Astrocyte of the cerebellum (primary cell): ENCODE data around the gene TRIM34.
"Not testable (repeated sequence)": the region's sequence is repeated elsewhere in the genome, so short reads cannot be mapped to it uniquely, and the experiment has no call there.

Experiments used
- DNase-seq: peaks from one replicate; pipeline ENCODE4 v3.0.0-alpha.2; 2011; ENCODE audit warnings: low read depth
- H3K4me3 ChIP-seq: 2 replicates; pipeline ENCODE4 v1.5.1; 2011; ENCODE audit warnings: mild to moderate bottlenecking, low read depth, low read length, moderate library complexity
- in situ Hi-C: cut with HindIII; loops from 2 replicates; pipeline ENCODE4 v1.10.0; 2017; ENCODE audit warnings: low sequenced_read_pairs
- TF ChIP-seq, protein P1 (sequence below): IDR thresholded peaks from 2 replicates; pipeline ENCODE4 v1.5.1; 2012; ENCODE audit warnings: low read length, low read depth, moderate library complexity, mild to moderate bottlenecking; ENCODE audit errors: missing control alignments

The TRIM34 gene

DNA sequence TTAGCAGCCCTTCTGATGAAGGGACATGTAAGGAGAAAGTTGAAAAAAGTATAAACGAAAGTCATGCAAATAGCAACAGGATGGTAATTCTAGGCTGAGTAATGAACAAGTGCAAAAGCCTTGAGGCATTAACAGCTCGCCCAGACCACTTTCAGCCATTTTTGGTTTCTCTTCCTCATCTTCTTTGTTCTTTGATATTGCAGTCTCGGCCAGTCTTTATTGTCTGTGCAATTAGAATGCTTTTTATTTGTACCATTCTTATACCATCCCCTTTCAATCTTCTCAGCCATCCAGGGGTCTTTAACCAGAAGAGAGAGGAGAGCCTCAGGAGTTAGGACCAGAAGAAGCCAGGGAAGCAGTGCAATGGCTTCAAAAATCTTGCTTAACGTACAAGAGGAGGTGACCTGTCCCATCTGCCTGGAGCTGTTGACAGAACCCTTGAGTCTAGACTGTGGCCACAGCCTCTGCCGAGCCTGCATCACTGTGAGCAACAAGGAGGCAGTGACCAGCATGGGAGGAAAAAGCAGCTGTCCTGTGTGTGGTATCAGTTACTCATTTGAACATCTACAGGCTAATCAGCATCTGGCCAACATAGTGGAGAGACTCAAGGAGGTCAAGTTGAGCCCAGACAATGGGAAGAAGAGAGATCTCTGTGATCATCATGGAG is 7.3 kb downstream of the TRIM34 start:
- TF ChIP-seq, protein P1, sequence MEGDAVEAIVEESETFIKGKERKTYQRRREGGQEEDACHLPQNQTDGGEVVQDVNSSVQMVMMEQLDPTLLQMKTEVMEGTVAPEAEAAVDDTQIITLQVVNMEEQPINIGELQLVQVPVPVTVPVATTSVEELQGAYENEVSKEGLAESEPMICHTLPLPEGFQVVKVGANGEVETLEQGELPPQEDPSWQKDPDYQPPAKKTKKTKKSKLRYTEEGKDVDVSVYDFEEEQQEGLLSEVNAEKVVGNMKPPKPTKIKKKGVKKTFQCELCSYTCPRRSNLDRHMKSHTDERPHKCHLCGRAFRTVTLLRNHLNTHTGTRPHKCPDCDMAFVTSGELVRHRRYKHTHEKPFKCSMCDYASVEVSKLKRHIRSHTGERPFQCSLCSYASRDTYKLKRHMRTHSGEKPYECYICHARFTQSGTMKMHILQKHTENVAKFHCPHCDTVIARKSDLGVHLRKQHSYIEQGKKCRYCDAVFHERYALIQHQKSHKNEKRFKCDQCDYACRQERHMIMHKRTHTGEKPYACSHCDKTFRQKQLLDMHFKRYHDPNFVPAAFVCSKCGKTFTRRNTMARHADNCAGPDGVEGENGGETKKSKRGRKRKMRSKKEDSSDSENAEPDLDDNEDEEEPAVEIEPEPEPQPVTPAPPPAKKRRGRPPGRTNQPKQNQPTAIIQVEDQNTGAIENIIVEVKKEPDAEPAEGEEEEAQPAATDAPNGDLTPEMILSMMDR: no peak
- no peak overlapping the region for H3K4me3 ChIP-seq
- no peak for DNase-seq
- in situ Hi-C loops: no loop called here

DNA sequence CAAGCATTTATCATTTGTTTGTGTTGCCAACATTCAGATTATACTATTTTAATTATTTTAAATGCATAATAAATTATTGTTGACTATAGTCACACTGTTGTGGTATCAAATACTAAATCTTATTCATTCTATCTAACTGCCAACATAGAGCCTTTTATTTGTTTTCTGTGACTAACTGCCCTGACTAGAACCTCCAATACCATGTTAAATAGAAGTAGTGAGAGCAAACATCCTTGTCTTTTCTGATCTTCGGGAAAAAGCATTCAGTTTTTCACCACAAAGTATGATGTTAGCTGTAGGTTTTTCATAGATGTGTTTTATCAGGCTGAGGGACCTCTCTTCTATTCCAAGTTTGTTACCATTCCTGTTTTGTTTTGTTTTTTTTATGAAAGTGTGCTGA is 15.2 kb downstream of the TRIM34 start:
- in situ Hi-C loops: no loop called here
- TF ChIP-seq, protein P1: no peak
- H3K4me3 ChIP-seq: no peak overlapping the region

DNA sequence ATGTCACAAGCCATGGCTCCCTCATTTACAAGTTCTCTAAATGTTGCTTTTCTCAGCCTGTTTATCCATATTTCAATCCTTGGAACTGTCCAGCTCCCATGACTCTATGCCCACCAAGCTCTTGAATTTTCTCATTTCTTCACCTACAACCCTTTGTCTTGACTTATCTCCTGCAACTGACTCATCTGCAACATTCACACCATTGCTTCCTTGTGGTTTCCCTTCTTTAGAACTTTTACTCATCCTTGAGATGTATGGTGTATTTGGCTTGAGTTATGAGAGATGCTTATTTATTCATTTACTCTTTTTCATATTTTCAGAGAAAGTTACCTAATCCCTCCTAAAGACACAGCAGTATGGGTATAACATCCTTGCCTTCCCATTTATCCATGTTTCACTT is 18.8 kb downstream of the TRIM34 start:
- no peak for DNase-seq
- H3K4me3 ChIP-seq: no peak overlapping the region
- in situ Hi-C loops: no loop called here
- TF ChIP-seq, protein P1: no peak

More for the DNA sequence above, 15.2 kb downstream of the TRIM34 start:
- no peak for DNase-seq

DNA sequence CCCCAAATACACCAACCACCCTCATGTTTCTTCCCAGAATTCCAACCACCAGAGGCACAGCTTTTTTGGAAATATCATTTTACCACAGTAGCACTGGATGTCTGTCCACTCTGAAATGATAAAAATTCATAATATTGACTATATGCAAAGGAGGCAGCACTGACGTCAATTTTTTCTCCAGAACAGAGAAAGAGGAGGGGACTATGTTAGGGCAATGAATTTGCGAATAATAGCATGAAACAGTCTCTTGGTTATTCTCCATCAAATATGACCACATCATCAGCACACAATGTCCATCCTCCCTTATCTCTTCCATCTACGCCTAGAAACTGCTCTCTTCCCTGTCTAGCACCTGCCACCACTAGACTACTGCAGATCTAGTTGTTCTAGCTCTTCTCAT is 21.3 kb downstream of the TRIM34 start:
- TF ChIP-seq, protein P1: no peak

DNA sequence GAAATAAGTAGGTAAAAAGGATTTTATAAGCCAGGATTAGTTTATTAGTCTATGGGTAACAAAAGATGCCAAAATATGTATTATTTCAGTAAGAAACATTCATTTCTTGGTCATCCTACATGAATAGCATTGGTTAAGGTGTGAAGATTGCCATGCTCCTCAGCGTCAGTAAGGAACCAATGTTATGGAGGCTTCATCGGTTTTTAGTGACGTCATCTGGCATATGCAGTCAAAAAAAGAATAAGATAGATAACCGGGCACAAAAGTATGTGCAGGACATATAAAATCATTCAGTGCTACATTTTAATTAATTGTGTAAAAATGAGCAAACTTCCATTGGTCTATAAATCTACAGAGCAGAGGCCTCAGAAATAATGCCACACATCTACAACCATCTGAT is 30.7 kb downstream of the TRIM34 start:
- no peak for DNase-seq
- in situ Hi-C loops: no loop called here
- H3K4me3 ChIP-seq: no peak overlapping the region
- TF ChIP-seq, protein P1: no peak

More for the DNA sequence above, 21.3 kb downstream of the TRIM34 start:
- no peak overlapping the region for H3K4me3 ChIP-seq
- in situ Hi-C loops: no loop called here
- DNase-seq: no peak

DNA sequence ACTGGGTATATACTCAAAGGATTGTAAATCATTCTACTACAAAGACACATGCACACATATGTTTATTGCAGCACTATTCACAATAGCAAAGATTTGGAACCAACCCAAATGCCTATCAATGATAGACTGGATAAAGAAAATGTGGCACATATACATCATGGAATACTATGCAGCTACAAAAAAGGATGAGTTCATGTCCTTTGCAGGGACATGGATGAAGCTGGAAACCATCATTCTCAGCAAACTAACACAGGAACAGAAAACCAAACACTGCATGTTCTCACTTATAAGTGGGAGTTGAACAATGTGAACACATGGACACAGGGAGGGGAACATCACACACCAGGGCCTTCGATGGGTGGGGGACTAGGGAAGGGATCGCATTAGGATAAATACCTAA is 32.2 kb downstream of the TRIM34 start:
- H3K4me3 ChIP-seq, DNase-seq, in situ Hi-C loops: not testable (repeated sequence)

DNA sequence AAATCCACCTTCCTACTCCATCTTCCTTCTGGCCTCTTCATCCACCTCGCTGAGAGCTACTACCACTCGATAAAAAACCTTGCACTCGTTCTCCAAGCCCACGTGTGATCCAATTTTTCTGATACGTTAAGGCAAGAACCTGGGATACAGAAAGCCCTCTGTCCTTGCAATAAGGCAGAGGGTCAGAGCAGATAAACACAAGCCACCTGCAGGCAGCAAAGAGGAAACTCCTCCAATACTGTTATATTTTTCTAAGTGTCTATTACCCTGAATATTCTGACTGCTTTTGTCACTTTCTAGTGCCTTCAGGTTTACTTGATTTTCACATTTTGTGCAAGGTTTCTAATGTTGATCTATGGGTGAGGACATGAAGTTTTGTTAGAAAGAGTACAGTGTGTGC is 33.5 kb downstream of the TRIM34 start:
- no peak overlapping the region for H3K4me3 ChIP-seq
- in situ Hi-C loops: no loop called here
- no peak for DNase-seq
- TF ChIP-seq, protein P1: no peak
